ENCODE measurements around the gene MRTFB.
"Not testable (repeated sequence)": the region's sequence is repeated elsewhere in the genome, so short reads cannot be mapped to it uniquely, and the experiment has no call there.

Gene MRTFB

GRCh38 chr16:14104066-14104465 lies 32.9 kb downstream of the MRTFB start:
- DNase-seq (ENCODE audit: low spot score) = no peak

GRCh38 chr16:14105760-14106375 lies 34.7 kb downstream of the MRTFB start:
- no peak for DNase-seq (ENCODE audit: low spot score)

GRCh38 chr16:14106457-14106856 lies 35.3 kb downstream of the MRTFB start:
- DNase-seq (ENCODE audit: low spot score) = no peak

- no peak for DNase-seq (ENCODE audit: low spot score)
Observed at GRCh38 chr16:14106961-14107360, 35.8 kb downstream of the MRTFB start.

- no peak for DNase-seq (ENCODE audit: low spot score)
Observed at GRCh38 chr16:14109077-14109775, 38.1 kb downstream of the MRTFB start.

GRCh38 chr16:14109782-14110727 lies 38.9 kb downstream of the MRTFB start:
- DNase-seq (ENCODE audit: low spot score) = no peak

- DNase-seq (ENCODE audit: low spot score) = no peak
Observed at GRCh38 chr16:14110728-14111251, 39.7 kb downstream of the MRTFB start.

- DNase-seq (ENCODE audit: low spot score) = no peak
Observed at GRCh38 chr16:14111713-14112538, 40.8 kb downstream of the MRTFB start.

GRCh38 chr16:14112539-14112856 lies 41.4 kb downstream of the MRTFB start:
- no peak for DNase-seq (ENCODE audit: low spot score)

- no peak for DNase-seq (ENCODE audit: low spot score)
Observed at GRCh38 chr16:14113344-14113743, 42.2 kb downstream of the MRTFB start.

GRCh38 chr16:14117051-14117450 lies 45.9 kb downstream of the MRTFB start:
- DNase-seq (ENCODE audit: low spot score) = no peak

- no peak for DNase-seq (ENCODE audit: low spot score)
Observed at GRCh38 chr16:14119799-14120198, 48.7 kb downstream of the MRTFB start.

- DNase-seq (ENCODE audit: low spot score) = no peak
Observed at GRCh38 chr16:14120335-14120734, 49.2 kb downstream of the MRTFB start.

GRCh38 chr16:14121142-14121541 lies 50.0 kb downstream of the MRTFB start:
- no peak for DNase-seq (ENCODE audit: low spot score)

GRCh38 chr16:14121872-14122271 lies 50.8 kb downstream of the MRTFB start:
- no peak for DNase-seq (ENCODE audit: low spot score)

GRCh38 chr16:14122430-14122829 lies 51.3 kb downstream of the MRTFB start:
- not testable (repeated sequence) for DNase-seq (ENCODE audit: low spot score)

GRCh38 chr16:14125000-14125681 lies 54.0 kb downstream of the MRTFB start:
- no peak for DNase-seq (ENCODE audit: low spot score)

GRCh38 chr16:14125708-14126107 lies 54.6 kb downstream of the MRTFB start:
- DNase-seq (ENCODE audit: low spot score) = no peak

- no peak for DNase-seq (ENCODE audit: low spot score)
Observed at GRCh38 chr16:14128097-14128496, 57.0 kb downstream of the MRTFB start.

- no peak for DNase-seq (ENCODE audit: low spot score)
Observed at GRCh38 chr16:14129502-14129901, 58.4 kb downstream of the MRTFB start.
